Brain pericyte (primary cell): ENCODE data around the gene EOLA2.
"Not testable (repeated sequence)": the region's sequence is repeated elsewhere in the genome, so short reads cannot be mapped to it uniquely, and the experiment has no call there.

Experiments used
- DNase-seq: peaks from one replicate; pipeline ENCODE4 v3.0.0-alpha.2; 2012; ENCODE audit warnings: low read depth, low spot score

Gene EOLA2

DNA sequence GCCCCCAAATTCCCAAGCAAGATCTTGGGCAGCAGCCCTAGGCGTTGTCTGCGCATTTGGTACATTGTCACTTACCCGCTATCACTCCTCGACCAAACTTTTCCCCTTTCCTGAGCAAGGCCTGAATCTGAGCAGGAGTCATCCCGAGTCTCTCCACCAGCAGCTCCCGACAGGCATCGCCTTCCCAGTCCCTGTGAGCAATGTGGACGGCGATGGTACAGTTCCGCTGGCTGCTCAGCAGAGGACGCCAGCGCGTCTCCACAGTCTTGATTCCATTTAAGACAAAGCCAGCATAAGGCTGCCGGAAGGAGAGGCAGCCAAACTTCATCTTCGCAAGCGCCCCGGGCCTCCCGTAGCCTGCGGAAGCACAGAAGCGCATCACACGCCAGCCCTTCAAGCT lies 4.7 kb downstream of the EOLA2 start:
- not testable (repeated sequence) for DNase-seq

DNA sequence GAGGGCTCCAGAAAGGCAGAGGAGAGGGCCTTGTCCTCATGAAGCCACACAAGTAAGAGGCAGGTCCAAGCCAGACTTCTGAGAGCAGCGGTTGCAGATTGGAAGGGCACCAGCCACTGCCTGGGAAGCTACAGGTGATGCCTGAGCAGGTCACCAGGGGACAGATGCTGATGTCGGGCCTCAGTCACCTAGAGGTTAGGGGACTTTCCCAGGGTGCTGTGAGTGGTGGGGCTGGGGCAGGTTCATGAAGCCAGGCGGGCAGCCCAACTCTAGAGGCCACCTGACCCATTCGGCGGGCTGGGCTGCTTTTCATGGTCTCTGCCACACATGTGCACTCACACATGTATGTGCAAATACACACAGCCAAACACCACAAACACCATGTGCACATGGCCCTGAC lies 5.3 kb downstream of the EOLA2 start:
- not testable (repeated sequence) for DNase-seq

DNA sequence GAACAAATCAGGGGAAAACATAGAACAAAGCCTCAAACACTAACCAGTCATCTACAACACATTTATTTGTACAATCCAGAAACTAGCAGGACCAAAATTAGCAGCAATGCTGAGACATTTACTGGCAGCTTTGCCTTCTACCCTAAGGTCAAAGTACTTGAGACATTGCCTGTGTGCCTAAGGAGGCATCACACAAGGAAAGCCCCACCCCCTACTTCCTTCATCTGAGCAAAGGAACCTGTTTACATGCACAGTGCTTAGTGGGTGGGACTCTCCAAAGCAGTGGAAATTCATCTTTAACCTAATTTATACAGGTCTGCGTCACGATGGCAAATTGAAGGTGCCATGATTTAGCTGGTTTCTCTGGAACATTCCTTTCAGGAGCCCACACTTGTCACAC lies 6.1 kb downstream of the EOLA2 start:
- DNase-seq = not testable (repeated sequence)

- DNase-seq = not testable (repeated sequence)
Measured at GRCh38 chrX:149931355-149931754, 6.9 kb downstream of the EOLA2 start.

DNA sequence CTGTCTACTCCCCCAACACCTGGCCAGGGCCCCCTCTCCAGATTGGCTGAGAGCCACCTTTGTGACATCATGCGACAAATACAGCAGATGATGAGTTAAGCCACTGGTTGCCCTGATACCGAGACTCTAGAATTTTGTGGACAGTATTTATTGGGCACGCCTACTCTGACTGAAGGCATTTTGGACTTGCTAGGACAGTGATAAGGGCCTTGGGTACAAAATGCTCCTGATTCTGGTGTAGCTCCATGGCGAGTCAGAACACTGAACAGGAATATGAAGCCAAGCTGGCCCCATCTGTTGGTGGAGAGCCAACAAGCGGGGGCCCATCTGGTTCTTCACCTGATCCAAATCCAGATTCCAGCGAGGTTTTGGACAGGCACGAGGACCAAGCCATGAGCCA lies 8.9 kb downstream of the EOLA2 start, which contains the start of gene HSFX4:
Gene HSFX4 (plus strand): TSS at position 174 of the 400 bp plus-strand sequence. CDS start 72 bp downstream, at position 246.
- not testable (repeated sequence) for DNase-seq

- not testable (repeated sequence) for DNase-seq
Measured at GRCh38 chrX:149928635-149929034, 9.7 kb downstream of the EOLA2 start.

- DNase-seq = not testable (repeated sequence)
Measured at GRCh38 chrX:149927964-149928258, 10.4 kb downstream of the EOLA2 start.

DNA sequence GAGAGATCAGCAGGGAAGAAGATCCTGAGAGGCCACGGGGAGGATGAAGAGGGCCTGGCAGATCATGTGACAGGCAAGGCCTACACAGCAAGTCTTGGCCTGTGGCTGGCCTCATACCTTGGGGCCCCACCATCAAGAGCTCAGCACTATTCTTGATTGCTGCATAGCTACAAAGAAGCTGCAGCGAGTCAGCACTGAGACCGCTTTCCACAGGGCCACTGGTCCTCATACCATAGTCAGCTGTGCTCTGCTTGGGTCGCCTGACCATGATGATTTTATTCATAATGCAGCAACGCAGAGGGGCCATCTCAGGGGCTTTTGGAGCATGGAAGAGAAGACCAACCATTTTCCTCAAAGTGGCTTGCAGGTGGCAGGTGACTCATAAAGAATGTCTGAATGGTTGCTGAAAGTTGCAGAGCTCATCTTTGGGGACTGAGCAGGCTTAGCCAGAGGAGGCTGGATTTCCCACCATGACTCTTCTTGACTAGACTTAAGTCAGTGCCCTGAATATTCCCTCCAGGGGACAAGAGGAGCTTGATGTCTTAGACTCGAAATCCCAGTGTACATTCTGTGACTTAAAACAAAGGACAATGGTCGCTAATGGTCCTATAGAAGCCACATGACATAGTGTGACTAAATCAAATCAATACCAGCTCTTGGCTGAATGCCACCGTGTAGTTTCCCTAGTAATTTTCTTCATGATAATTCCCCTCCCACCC lies 10.9 kb downstream of the EOLA2 start:
- not testable (repeated sequence) for DNase-seq

- DNase-seq = not testable (repeated sequence)
Measured at GRCh38 chrX:149924434-149924833, 13.9 kb downstream of the EOLA2 start.

DNA sequence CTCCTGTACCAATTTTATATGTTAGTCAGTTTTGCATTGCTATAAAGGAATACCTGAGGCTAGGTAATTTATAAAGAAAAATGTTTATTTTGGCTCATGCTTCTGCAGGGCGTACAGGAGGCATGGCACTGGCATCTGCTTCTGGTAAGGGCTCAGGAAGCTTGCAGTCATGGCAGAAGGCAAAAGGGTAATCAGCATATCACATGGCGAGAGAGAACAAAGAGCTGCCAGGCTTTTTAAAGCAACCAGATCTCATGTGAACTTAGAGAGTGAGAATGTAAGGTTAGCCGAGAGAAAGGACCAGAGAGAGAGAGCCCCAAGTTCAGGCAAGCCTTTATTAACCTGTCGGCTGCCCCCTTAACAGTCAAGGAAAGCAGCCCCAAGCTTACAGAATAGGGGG lies 14.5 kb downstream of the EOLA2 start:
- not testable (repeated sequence) for DNase-seq

DNA sequence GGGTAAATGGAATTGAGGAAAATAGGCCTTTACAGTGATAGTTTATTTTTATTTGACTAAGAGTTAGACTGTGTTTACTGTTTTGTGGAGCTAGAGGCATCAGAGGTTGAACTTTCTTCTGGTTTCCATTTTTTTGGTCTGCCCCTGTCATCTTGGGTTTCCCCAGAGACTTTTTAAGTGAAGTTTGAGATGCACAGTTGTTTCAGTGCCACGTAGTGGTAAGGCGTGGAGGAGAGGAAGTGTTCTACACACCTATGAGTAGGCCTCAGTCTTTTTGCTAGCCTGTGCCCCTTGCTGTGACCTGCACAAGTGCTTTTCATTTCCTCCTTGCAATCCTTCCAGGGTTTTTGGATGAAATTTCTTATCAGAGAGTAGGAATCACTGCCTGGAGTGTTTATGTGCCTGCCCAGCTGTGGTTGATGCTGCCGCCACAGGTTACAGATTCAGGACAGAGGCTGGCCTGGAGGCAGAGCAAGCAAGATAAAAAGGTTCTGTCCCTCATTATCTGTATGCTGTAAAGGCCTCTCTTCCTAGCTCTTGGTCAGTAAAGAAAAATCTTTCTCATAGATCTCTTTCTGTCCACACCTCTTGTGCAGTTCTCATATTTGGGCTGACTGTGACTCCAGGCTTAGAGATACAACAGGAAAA lies 21.4 kb downstream of the EOLA2 start:
- no peak for DNase-seq

DNA sequence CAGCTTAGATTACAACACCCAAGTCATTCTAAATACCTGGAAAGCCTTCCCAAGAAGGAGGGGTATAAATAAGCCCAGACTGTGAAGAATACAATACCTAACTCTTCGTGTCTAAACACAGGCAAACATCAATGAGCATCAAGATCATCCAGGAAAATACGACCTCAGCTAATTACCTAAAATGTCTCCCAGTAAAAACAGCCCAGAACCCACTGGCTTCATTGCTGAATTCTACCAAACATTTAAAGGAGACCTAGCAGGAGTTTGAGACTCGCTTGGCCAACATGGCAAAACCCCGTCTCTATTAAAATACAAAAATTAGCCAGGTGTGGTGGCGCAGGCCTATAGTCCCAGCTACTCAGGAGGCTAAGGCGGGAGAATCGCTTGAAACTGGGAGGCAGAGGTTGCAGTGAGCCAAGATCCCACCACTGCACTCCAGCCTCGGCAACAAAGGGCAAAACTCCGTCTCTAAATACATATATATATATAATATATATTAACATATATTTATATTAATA lies 28.1 kb downstream of the EOLA2 start:
- DNase-seq = no peak

- DNase-seq = no peak
Measured at GRCh38 chrX:149909324-149910177, 28.7 kb downstream of the EOLA2 start.

- DNase-seq = no peak
Measured at GRCh38 chrX:149908727-149909126, 29.6 kb downstream of the EOLA2 start.

- DNase-seq = no peak
Measured at GRCh38 chrX:149908308-149908707, 30.0 kb downstream of the EOLA2 start.

DNA sequence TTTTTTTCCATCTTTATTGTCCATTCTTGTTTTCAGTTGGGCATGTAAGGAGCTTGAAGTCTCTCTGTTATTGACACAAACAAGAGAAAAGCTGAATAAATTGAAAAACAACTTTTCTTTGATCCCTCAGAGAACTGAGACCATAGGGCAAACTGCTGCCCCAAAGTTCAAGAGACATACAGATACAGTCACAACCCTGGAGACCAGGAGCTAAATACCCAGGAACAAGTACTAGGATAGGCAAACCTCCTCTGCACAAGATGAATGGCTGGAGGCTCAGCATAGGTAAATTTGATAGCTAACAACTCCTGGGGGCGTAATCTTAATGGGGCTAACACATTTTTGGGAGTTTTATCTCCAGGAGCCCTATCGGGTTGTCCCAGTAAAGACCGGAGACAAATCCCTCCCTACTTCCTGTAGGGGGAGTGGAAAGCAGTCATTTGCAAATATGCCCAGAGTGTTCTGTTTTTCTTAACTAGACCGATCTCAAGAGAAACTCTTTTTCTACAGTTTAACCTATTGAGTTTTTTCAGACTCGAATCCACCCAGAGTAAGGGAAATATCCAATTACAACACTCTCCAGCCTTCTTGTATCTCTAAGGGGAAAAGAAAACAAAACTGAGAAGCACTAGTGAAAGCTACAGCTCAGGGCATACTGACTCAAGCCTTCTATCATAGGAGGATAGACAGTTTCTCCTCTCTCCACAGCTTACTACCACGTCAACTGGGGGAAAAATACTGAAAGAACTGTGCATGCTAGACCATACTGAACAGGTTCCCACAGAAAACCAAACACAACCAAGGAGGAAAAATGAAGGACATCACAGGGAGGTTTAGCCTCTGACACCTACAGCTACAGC lies 34.2 kb downstream of the EOLA2 start:
- DNase-seq = no peak

DNA sequence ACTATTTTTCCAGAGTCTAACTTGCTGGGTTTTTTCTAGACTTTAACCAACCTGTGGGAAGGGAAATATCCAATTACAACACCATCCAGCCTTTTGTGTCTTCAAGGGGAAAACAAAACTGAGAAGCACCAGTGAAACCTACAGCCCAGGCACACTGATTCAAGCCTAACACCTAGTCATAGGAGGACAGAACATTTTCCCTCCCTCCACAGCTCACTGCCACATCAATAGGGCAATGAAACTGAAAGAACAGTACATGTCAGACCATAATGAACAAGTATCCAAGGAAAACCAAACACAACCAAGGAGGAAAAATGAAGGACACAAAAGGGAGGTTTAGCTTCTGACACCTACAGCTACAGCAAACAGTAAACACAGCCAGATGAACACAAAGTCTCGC lies 39.7 kb downstream of the EOLA2 start:
- DNase-seq = no peak

- DNase-seq = not testable (repeated sequence)
Measured at GRCh38 chrX:149890828-149891227, 47.5 kb downstream of the EOLA2 start.
